ENCODE measurements around the gene GLCE.

DNA sequence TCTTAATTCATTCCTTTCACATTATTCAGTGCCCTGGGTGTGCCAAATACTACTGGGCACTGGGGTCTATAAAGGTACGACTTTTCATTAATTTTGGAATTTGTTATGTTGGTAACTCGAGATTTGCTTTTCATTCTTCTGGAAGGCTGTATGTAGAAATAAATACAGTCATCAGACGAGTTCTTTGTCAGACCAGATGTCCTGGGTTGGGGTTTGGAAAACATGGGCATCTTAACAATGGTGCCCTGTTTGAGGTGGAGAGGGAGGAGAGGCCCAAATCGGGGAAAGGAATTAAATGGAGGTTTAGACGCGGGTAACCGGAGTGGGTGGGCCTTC lies 662 bp upstream of the GLCE start:
- TF ChIP-seq POLR2AphosphoS5 (IDR thresholded peaks at IDR 0.05; ENCODE audit: low read depth, low read length) (no peak), POLR2A (IDR thresholded peaks at IDR 0.05; ENCODE audit: low read depth, low read length) (no peak), SPI1 (IDR thresholded peaks at IDR 0.05; ENCODE audit: low read depth, low read length) (no peak), TAF1 (IDR thresholded peaks at IDR 0.05; ENCODE audit: low read depth, low read length) (no peak), PAX5 (IDR thresholded peaks at IDR 0.05; ENCODE audit: insufficient read depth, low read length, severe bottlenecking) (no peak)
